C4-2B (cell line): Measurements from ENCODE around the gene OVOL1.

Experiments
- ZFX ChIP-seq: fragments of 450-650 bp; IDR thresholded peaks from 2 replicates; pipeline ENCODE4 v1.6.1; 2017
- TF ChIP-seq, protein P1 (sequence below): fragments of 450-650 bp; conservative IDR thresholded peaks from 2 replicates; pipeline ENCODE4 v1.5.1; 2017; ENCODE audit warnings: mild to moderate bottlenecking

DNA sequence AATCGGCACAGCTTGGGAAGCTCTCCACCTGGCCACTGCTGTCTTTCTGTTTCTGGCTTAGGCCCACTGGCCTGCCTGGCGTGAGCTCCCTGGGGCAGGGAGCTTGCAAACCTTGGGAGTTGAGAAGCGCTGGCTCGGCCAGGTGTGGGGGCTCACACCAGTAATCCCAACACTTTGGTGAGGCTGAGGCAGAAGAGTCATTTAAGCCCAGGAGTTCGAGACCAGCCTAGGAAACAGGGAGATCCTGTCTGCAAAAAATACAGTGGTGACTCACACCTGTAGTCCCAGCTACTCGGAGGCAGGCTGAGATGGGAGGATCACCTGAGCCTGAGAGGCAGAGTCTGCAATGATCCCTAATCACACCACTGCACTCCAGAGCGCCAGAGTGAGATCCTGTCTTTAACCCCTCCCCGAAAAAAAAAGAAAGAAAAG is 10.1 kb upstream of the OVOL1 start:
- TF ChIP-seq, protein P1, sequence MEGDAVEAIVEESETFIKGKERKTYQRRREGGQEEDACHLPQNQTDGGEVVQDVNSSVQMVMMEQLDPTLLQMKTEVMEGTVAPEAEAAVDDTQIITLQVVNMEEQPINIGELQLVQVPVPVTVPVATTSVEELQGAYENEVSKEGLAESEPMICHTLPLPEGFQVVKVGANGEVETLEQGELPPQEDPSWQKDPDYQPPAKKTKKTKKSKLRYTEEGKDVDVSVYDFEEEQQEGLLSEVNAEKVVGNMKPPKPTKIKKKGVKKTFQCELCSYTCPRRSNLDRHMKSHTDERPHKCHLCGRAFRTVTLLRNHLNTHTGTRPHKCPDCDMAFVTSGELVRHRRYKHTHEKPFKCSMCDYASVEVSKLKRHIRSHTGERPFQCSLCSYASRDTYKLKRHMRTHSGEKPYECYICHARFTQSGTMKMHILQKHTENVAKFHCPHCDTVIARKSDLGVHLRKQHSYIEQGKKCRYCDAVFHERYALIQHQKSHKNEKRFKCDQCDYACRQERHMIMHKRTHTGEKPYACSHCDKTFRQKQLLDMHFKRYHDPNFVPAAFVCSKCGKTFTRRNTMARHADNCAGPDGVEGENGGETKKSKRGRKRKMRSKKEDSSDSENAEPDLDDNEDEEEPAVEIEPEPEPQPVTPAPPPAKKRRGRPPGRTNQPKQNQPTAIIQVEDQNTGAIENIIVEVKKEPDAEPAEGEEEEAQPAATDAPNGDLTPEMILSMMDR: no peak
- no peak for TF ChIP-seq ZFX
